ENCODE measurements around the gene KRT2. TPM values are rescaled to one million over a fixed set of nuclear protein-coding genes. Genes with fewer than 3 reads are reported as not detected.

Gene KRT2
- total RNA-seq, result not detected in 2 replicates

DNA sequence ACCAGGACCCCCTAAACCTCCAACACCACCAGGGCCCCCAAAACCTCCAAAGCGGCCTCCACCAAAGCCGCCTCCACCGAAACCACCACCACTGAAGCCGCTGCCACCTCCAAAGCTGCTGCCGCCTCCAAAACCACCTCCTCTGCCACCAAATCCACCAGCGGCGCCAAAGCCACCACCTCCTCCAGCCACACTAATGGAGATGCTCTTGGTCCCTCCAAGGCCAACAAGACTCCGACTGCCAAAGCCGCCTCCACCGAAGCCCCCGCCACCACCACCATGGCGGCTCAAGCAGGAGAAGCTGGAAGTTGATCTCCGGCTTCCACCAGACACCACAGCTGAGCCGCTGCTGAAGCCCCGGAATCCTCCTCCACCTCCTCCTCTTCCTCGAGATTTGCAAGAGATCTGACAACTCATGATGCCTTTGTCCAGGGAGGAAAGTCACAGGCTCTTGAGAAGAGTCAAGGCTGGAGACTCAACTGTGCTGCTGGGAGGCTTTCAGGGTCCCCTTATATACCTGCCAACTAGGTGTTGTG lies at the start of gene KRT2:
Gene KRT2 (minus strand): TSS at position 486 of the 536 bp plus-strand sequence. CDS start 69 bp downstream, at position 417.

GRCh38 chr12:52680363-52680762 lies 28.4 kb upstream of the KRT2 start, which contains the start of gene KRT1:
KRT1 (minus strand) TSS chr12:52680407; CDS start chr12:52680348, 59 bp downstream.

DNA sequence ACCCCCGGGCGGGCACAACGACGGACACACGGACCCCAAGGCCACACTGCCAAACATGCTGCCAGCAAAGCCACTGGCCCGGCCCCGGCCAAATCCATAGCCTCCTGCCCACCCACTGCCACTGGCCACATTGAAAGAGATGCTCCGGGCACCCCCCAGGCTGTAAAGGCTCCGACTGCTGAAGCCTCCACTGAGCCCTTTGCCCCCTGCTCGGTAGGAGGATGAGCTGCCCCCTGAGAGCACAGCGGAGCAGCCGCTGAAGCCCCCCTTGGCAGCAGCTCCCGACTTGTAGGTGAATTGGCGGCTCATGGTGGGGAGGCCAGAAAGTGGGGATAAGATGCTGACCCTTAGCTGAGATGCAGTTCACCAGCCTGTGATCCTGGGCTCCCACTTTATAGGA lies 33.8 kb downstream of the KRT2 start, which contains the start of gene KRT73:
Gene KRT73 (minus strand): TSS at position 344 of the 400 bp plus-strand sequence. CDS start 35 bp downstream, at position 309.

GRCh38 chr12:52600941-52601481 lies 51.0 kb downstream of the KRT2 start, which contains the start of gene KRT72:
KRT72 (minus strand) TSS chr12:52601463; CDS start chr12:52601452, 11 bp downstream.

Other genes with a start within 250 kb of the KRT2 start
- gene KRT82, start 245.9 kb downstream of the KRT2 start, total RNA-seq, result not detected in 2 replicates
- gene KRT75, start 217.8 kb downstream of the KRT2 start, total RNA-seq, result not detected in 2 replicates
- 0.29 TPM in 1 of 2 replicates, not detected in the other for gene KRT6B, start 200.1 kb downstream of the KRT2 start, total RNA-seq
- gene KRT6C, start 178.4 kb downstream of the KRT2 start, total RNA-seq, result not detected in 2 replicates
- 25.6 TPM in 1 of 2 replicates, not detected in the other for gene KRT6A, start 159.0 kb downstream of the KRT2 start, total RNA-seq
- 1.7 TPM in 1 of 2 replicates, not detected in the other for gene KRT5, start 131.8 kb downstream of the KRT2 start, total RNA-seq
- not detected in 2 replicates for gene KRT71, start 99.1 kb downstream of the KRT2 start, total RNA-seq
- not detected in 2 replicates for gene KRT74, start 78.4 kb downstream of the KRT2 start, total RNA-seq
- gene KRT72, start 50.7 kb downstream of the KRT2 start, total RNA-seq, result not detected in 2 replicates
- gene KRT73, start 33.7 kb downstream of the KRT2 start, total RNA-seq, result not detected in 2 replicates
- not detected in 2 replicates for gene KRT1, start 28.2 kb upstream of the KRT2 start, total RNA-seq
- gene KRT77, start 51.3 kb upstream of the KRT2 start, total RNA-seq, result not detected in 2 replicates
- gene KRT76, start 125.1 kb upstream of the KRT2 start, total RNA-seq, result not detected in 2 replicates
- not detected in 2 replicates for gene KRT3, start 143.9 kb upstream of the KRT2 start, total RNA-seq
- 0.14 TPM in 1 of 2 replicates, not detected in the other for gene KRT4, start 161.9 kb upstream of the KRT2 start, total RNA-seq
- gene KRT79, start 182.1 kb upstream of the KRT2 start, total RNA-seq, result 0.72 TPM in 1 of 2 replicates, not detected in the other
- not detected in 2 replicates for gene KRT78, start 196.8 kb upstream of the KRT2 start, total RNA-seq